K562 (cell line): Measurements from ENCODE around the gene AKT3.

ENCODE experiments used
- KLF13 ChIP-seq: fragments of 450-650 bp; IDR thresholded peaks from 2 replicates; pipeline ENCODE4 v1.6.1; 2016; ENCODE audit warnings: missing genetic modification characterization, low read depth, mild to moderate bottlenecking, missing compliant biosample characterization, moderate library complexity, borderline replicate concordance
- SMAD4 ChIP-seq: fragments of 250-450 bp; sonication (Bioruptor Pico); conservative IDR thresholded peaks from 2 replicates; pipeline ENCODE4 v1.8.0; 2021; ENCODE audit warnings: inconsistent platforms, mild to moderate bottlenecking, moderate library complexity
- ZNF436 ChIP-seq: fragments of 250-450, 450-650 bp; sonication (Bioruptor Pico); formaldehyde crosslinking; IDR thresholded peaks from 2 replicates; pipeline ENCODE4 v1.7.0; 2020; ENCODE audit warnings: mild to moderate bottlenecking
- TF ChIP-seq, protein P1 (sequence below), 3 experiments: IDR thresholded peaks in 2 of 3; conservative IDR thresholded peaks in 1 of 3; 2 replicates each; pipeline ENCODE4 v1.5.1; 2011 to 2012; ENCODE audit warnings: low read length in 3 of 3, mild to moderate bottlenecking in 3 of 3, control low read depth in 2 of 3, improper control_type of control experiment in 1 of 3, inconsistent platforms in 1 of 3, low read depth in 1 of 3, mixed read lengths in 1 of 3, moderate library complexity in 1 of 3; ENCODE audit not compliant: insufficient read depth in 2 of 3

DNA sequence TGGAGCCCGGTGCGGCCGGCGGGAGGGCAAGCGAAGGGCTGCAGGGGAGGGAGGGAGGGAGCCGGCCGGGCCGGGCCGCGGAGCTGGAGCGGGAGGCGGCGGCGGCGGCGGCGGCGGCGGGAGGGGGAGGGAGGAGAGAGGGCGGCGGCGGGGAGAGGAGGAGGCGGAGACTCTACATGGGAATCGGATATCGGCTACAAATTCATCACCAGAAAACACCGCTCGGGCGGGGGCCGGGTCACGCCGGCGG lies at the start of gene AKT3:
- no peak for TF ChIP-seq ZNF436 (CRISPR knock-in tag)
- no peak for TF ChIP-seq KLF13 (tag)
- no peak for TF ChIP-seq SMAD4 (CRISPR knock-in tag)
- TF ChIP-seq, protein P1, sequence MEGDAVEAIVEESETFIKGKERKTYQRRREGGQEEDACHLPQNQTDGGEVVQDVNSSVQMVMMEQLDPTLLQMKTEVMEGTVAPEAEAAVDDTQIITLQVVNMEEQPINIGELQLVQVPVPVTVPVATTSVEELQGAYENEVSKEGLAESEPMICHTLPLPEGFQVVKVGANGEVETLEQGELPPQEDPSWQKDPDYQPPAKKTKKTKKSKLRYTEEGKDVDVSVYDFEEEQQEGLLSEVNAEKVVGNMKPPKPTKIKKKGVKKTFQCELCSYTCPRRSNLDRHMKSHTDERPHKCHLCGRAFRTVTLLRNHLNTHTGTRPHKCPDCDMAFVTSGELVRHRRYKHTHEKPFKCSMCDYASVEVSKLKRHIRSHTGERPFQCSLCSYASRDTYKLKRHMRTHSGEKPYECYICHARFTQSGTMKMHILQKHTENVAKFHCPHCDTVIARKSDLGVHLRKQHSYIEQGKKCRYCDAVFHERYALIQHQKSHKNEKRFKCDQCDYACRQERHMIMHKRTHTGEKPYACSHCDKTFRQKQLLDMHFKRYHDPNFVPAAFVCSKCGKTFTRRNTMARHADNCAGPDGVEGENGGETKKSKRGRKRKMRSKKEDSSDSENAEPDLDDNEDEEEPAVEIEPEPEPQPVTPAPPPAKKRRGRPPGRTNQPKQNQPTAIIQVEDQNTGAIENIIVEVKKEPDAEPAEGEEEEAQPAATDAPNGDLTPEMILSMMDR (IDR thresholded peaks at IDR 0.05 in 2 of 3, conservative IDR thresholded peaks at IDR 0.05 in 1 of 3; ENCODE audit: insufficient read depth in 2 of 3, low read depth in 1 of 3, low read length in 3 of 3) = no peak
